Mesenteric fat pad (tissue), 1 donor: Measurements from ENCODE around the gene ADAMTSL3. TPM values are rescaled to one million over a fixed set of nuclear protein-coding genes. Genes with fewer than 3 reads are reported as not detected.

ENCODE experiments used
- DNase-seq: peaks from one replicate; pipeline ENCODE4 v3.0.0-alpha.2; 2020; ENCODE audit warnings: low spot score
- total RNA-seq: library from RNA; stranded (reverse); fragmentation: NEBNext Ultra II Directional; extraction: Animal tissue kit (Norgen Biotek cat#: 25700); gene quantifications from one replicate; pipeline ENCODE4 v1.2.1, GENCODE V29; 2021
- donor health status: DM: yes; HTN: yes; CAD: no.

Gene ADAMTSL3
- total RNA-seq, 1 donor from 2014 or later: 5.8 TPM

DNA sequence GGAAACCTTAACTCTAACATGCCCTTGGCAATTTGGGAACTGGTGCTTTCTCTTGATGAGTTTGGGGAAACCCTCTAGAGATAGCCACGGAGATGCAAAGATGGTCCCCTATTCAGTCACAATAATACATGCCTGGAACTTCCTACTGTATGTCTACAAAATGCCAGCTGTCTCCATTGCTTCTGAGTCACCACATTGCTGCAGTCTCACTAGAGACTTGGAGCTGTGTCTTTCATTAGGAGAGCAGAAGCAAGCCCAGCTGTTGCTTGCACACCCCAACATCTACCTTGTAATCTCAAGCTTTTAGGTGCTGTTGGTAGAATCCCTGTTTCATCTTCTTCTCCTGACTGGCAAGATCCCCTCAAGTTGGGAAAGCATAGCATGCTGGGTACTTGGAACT is 261.0 kb downstream of the ADAMTSL3 start:
- no peak for DNase-seq

DNA sequence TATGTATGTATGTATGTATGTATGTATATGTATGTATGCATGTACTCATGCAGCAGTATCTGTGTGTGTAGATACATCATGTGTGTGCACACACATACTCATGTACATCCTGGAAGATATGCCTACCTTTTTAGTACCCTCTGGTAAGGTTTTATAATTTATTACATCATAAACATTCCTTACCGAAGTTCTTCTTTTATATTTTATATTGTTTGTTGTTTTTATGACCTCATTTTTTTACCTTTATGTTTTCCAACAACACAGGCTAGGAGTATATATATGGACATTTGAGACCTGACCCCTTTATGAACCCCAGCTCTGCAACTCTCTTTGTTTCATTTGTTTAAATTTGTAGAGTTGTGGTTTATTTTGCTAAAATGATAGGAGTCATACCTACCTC is 263.5 kb downstream of the ADAMTSL3 start:
- DNase-seq: no peak

- DNase-seq: no peak
Observed at GRCh38 chr15:83918011-83918410, 264.1 kb downstream of the ADAMTSL3 start.

DNA sequence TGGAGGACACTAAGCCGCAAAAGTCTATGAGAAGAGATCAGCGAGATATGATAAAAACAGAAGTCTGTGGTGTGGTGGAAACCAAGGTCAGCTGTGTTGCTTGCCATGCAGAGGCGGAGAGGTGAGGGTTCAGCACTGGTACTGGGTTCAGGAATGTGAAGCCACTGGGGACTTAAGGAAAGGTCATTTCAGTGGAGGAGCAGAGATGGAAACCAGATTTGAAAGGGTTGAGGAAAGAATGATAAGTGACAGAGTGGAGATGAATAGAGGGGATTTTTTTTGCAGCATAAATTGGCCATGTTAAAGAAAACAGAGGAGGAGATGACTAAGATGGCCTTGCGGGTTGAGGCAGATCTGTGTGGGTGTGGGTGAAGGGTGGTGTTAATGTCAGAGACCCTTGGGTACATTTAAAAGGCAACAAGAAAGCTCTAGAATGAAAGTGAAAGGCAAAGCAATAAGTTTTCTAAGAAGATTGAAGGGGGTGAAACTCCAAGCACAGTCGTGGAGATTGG is 265.5 kb downstream of the ADAMTSL3 start:
- DNase-seq: no peak

DNA sequence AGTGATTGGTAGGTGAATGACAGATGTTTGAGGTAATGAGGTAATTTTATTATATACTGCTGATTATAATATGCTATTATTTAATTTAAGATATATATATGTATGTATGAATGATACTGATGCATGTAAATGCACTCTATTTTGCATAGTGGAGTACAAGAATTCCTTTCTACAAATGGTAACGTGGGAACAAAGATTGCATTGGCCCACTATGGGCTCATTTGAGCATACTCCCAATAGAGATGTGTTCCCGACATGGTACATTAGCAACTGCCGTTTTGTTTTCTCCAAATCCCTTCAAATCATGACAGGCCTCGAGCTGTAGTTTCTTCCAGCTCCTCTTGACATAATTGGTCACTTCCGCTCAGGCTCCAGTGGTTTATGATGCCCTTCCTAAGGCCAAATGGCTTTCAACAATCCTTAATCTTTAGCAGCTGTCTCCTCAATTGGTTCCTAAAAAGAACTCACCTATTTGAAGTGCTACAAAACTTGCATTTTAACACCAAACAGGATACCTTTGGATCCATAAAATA is 266.1 kb downstream of the ADAMTSL3 start:
- DNase-seq: no peak

DNA sequence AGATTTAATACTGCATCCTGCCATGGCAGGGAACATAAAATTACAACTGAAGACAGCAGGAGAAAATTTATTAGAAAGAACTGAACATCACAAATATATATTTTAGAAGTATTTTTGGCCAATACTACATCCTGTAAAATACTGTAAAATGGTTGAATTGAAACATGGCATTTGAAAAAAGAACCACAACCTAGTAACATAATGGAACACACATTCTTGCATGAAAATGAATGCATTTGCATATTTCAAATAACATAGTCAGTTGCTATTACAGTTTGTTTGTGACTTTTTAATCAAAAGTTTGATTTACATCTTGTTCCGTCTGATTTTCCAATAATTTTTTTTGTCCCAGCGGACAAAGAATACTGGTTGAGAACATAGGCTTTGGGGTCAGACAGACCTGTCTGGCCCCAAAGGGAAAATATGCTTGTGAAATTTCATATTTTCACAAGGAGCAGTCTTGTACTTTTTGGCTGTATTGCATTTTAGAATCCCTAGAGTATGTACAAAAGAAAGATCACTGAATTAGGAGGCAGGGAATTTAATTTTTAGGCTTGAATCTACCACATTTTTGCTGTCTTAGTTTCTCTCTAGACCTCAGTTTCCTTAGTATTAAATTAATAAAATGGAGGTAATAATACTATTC is 268.8 kb downstream of the ADAMTSL3 start:
- DNase-seq: no peak

- no peak for DNase-seq
Observed at GRCh38 chr15:83926116-83926515, 272.2 kb downstream of the ADAMTSL3 start.

GRCh38 chr15:83927704-83928391 is 273.9 kb downstream of the ADAMTSL3 start:
- no peak for DNase-seq

GRCh38 chr15:83928392-83928734 is 274.4 kb downstream of the ADAMTSL3 start:
- no peak for DNase-seq

GRCh38 chr15:83928878-83929418 is 275.0 kb downstream of the ADAMTSL3 start:
- no peak for DNase-seq

DNA sequence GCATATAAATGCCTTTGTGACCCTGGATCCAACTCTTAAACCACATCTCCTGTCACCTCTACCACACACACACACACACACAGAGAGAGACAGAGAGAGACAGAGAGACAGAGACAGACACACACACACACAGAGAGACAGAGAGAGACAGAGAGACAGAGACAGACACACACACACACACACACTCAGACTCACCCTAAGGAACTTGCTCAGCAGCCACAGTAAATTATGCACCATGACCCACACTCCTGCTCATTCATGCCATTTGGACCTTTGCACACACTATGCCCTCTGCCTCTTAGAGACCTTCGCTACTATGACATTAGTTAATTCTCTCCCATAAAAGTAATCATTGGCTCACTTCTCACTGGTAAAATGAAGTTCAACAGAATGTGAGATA is 275.7 kb downstream of the ADAMTSL3 start:
- no peak for DNase-seq

GRCh38 chr15:83930392-83931212 is 276.7 kb downstream of the ADAMTSL3 start:
- DNase-seq: no peak

- DNase-seq: no peak
Observed at GRCh38 chr15:83935774-83936173, 281.9 kb downstream of the ADAMTSL3 start.

DNA sequence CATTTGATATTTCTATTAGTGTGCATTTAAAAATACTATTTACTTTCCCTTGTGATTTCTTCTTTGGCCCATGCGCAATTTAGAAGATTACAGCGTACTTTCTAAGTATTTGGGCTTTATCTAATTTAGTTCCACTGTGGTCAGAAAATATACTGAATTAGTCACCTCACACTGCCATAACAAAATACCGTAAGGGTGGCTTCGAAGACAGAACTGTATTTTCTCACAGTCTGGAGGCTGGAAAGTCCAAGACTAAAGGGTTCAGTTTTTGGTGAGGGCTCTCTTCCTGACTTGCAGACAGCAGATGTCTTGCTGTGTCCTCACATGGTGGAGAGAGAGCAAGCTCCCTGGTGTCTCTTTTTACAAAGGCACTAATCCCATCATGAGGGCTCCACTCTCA is 286.2 kb downstream of the ADAMTSL3 start:
- no peak for DNase-seq

DNA sequence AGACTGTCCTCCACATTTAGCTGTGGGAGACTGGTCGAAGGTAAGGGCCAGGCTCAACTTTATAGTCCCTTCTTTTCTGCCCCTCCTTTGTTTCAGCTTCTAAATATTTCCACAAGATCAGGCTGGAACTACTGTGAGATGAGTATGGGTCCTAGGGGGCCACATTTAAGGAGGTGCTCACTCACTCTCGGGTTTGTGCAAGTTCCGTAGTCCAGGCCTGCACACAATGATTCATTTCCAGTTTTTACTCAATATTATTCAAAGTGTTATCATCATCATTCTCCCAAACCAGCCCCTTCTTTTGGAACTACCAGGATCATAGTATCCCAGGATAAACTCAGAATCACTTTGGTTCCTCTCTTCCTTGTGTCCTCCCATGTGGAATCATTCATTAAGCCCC is 289.1 kb downstream of the ADAMTSL3 start:
- no peak for DNase-seq

DNA sequence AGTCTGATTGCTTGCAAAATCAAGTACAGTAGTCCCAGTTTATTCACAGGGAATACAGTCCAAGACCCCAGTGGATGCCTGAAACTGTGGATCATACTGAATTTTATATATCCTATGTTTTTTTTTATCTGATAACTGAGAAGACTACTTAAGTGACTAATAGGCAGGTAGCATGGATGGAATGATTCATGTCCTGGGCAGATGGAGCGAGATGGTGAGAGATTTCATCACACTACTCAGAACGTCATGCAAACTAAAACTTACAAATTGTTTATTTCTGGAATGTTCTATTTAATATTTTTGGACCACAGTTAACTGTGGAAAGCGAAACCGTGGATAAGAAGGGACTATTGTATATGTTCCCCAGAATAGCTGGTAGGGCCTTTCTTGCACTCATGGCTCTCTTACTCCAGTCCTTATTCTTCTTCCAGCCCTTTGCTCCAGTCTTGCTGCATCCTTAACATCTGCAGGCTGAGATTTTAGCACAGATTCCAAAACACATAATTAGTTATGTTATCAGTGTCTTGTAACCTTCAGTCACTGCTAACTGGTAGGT is 290.0 kb downstream of the ADAMTSL3 start:
- no peak for DNase-seq

- no peak for DNase-seq
Observed at GRCh38 chr15:83947156-83947555, 293.2 kb downstream of the ADAMTSL3 start.

DNA sequence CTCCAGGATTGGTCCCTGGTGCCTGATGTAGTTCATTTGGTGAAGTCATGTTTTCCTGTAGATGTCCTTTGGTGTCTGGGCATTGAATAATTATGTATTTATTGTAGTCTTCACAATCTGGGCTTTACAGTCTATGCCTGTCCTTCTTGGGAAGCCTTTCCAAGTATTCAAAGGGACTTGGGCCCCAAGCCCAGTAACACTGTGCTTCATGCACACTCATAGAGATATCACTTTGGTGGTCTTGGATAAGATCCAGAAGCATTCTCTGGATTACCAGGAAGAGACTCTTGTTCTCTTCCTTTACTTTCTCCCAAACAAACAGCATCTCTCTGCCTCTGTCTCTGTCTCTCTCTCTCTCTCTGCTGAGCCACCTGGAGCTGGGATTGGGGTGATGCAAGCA is 300.6 kb downstream of the ADAMTSL3 start:
- DNase-seq: no peak

- DNase-seq: no peak
Observed at GRCh38 chr15:83955806-83956265, 301.9 kb downstream of the ADAMTSL3 start.

DNA sequence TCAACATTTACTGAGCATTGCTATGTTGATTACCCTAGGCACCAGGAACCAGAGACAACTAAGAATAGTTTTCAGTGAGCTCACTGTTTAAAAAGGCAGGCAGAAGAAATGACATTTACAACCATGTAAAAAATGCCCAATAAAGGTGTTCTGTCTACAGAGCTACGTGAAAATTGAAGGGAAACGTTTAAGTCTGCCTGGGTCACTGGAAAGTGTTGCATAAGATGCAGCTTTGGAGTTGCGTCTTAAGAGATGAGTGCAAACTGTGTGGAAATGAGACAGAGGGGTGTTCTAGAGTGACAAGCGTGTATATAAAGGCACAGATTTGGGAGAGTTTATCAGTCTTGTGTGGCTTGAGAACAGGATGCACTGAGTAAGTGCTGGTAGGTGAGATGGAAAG is 303.0 kb downstream of the ADAMTSL3 start:
- no peak for DNase-seq

DNA sequence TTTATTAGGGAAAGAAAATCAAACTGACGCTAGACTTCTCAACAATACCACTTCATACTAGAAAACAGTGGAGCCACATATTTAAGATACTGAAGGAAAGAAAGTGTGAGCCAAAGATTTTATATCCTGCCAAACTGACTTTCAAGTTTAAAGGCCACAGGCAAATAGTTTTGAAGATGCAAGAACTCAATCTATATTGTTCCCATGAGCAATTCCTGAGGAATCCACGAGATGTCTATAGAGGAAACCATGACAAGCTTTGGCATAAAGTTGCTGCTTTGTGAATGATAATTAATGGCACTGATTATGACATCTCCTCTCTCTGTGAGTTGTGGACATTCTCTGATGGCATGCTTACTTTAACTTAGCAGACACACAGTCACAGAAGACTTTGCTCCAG is 305.6 kb downstream of the ADAMTSL3 start:
- DNase-seq: no peak
